A549 (cell line): Measurements from ENCODE around the gene RTEL1. TPM values are rescaled to one million over a fixed set of nuclear protein-coding genes. Genes with fewer than 3 reads are reported as not detected.
A peak's percentile ranks its signal among the peaks of the same experiment; 100 is the strongest.

ENCODE experiments used
- ATAC-seq, 2 experiments: fragments of 200-7000 bp in 1 of 2; fragments of >200 bp in 1 of 2; cut with Nextera tagmentation in 1 of 2; cut with Tn5 transposase in 1 of 2; 3 replicates each; pipeline versions ENCODE4 v1.8.0 to v1.9.1; 2018 to 2020; ENCODE audit warnings: mild to moderate bottlenecking in 1 of 2, moderate library complexity in 1 of 2
- CTCF ChIA-PET: fragments of 300-600 bp; sonication (Branson Sonifier 250); formaldehyde crosslinking; extraction: SDS; loops from one replicate; lab custom pipeline; 2021; ENCODE audit warnings: antibody characterized with exemption, inconsistent platforms; lab: Yijun Ruan, JAX
- POLR2A ChIA-PET: fragments of 350-600 bp; formaldehyde crosslinking; extraction: SDS; loops from one replicate; lab custom pipeline; 2021; ENCODE audit warnings: antibody characterized with exemption, inconsistent platforms; lab: Yijun Ruan, JAX
- DNase-seq, 2 experiments: peaks; one replicate each; pipeline versions ENCODE4 v3.0.0 to v3.0.0-alpha.2; 2011 to 2016; ENCODE audit warnings: low read depth in 1 of 2, low spot score in 1 of 2
- FAIRE-seq: peaks from 2 replicates; lab custom pipeline; 2011; peaks lifted over from hg19 to GRCh38; lab: Jason Lieb, UNC
- H3K27ac ChIP-seq, 2 experiments: fragments of >200 bp; sonication (Bioruptor Twin); formaldehyde crosslinking; 3 replicates each; pipeline ENCODE4 v1.5.1; 2016 to 2017
- H3K4me1 ChIP-seq: fragments of >200 bp; sonication (Bioruptor Twin); formaldehyde crosslinking; 3 replicates; pipeline ENCODE4 v1.6.1; 2016
- H3K4me2 ChIP-seq: fragments of >200 bp; sonication (Bioruptor Twin); formaldehyde crosslinking; 3 replicates; pipeline ENCODE4 v1.6.1; 2016
- H3K4me3 ChIP-seq: fragments of >200 bp; sonication (Bioruptor Twin); formaldehyde crosslinking; 3 replicates; pipeline ENCODE4 v1.5.1; 2016
- H3K9me3 ChIP-seq: fragments of >200 bp; sonication (Bioruptor Twin); formaldehyde crosslinking; 3 replicates; pipeline ENCODE4 v1.6.1; 2016
- ATOH8 ChIP-seq: fragments of 250-450 bp; sonication (Bioruptor Pico); IDR thresholded peaks from 2 replicates; pipeline ENCODE4 v1.5.0; 2020; ENCODE audit warnings: low read depth, mild to moderate bottlenecking, moderate library complexity
- BHLHE40 ChIP-seq: IDR thresholded peaks from 2 replicates; pipeline ENCODE4 v1.6.1; 2012; ENCODE audit warnings: low read depth, low read length, inconsistent platforms
- CBX2 ChIP-seq: fragments of 200-600 bp; sonication (generic); IDR thresholded peaks from 2 replicates; pipeline ENCODE4 v1.6.1; 2016; ENCODE audit warnings: low read depth, mild to moderate bottlenecking, borderline replicate concordance
- CBX8 ChIP-seq: fragments of 200-600 bp; sonication (generic); IDR thresholded peaks from 2 replicates; pipeline ENCODE4 v1.6.1; 2016
- CEBPB ChIP-seq, 2 experiments: fragments of >200 bp in 1 of 2; sonication (Bioruptor Twin) in 1 of 2; formaldehyde crosslinking in 1 of 2; IDR thresholded peaks; 2 replicates each; pipeline ENCODE4 v1.6.1; 2012 to 2016
- EHF ChIP-seq: fragments of 250-450 bp; sonication (Bioruptor Pico); IDR thresholded peaks from 2 replicates; pipeline ENCODE4 v1.5.0; 2020; ENCODE audit warnings: mild to moderate bottlenecking
- EP300 ChIP-seq, 2 experiments: fragments of >200 bp; sonication (Bioruptor Twin); formaldehyde crosslinking; IDR thresholded peaks; 2 replicates in 1 of 2; 3 replicates in 1 of 2; pipeline ENCODE4 v1.6.1; 2016 to 2017
- ESRRA ChIP-seq: fragments of 150-350 bp; IDR thresholded peaks from 2 replicates; pipeline ENCODE4 v1.6.1; 2014; ENCODE audit warnings: mild to moderate bottlenecking, low read length, borderline replicate concordance
- FOSL2 ChIP-seq, 2 experiments: fragments of 450-650 bp in 1 of 2; fragments of >200 bp in 1 of 2; sonication (Bioruptor Twin) in 1 of 2; formaldehyde crosslinking; IDR thresholded peaks; 2 replicates each; pipeline versions ENCODE4 v1.5.0 to v1.6.1; 2016 to 2020; ENCODE audit warnings: mild to moderate bottlenecking in 1 of 2, moderate library complexity in 1 of 2
- FOXS1 ChIP-seq: fragments of 250-450 bp; sonication (Bioruptor Pico); IDR thresholded peaks from 2 replicates; pipeline ENCODE4 v1.5.0; 2020; ENCODE audit warnings: mild to moderate bottlenecking, moderate library complexity
- HDAC2 ChIP-seq: fragments of 200-600 bp; sonication (generic); IDR thresholded peaks from 2 replicates; pipeline ENCODE4 v1.6.1; 2016
- HOXA7 ChIP-seq: fragments of 250-450 bp; sonication (Bioruptor Pico); IDR thresholded peaks from 2 replicates; pipeline ENCODE4 v1.5.0; 2020; ENCODE audit warnings: mild to moderate bottlenecking, moderate library complexity
- KDM1A ChIP-seq: fragments of 200-600 bp; sonication (generic); IDR thresholded peaks from 2 replicates; pipeline ENCODE4 v1.6.1; 2016; ENCODE audit warnings: low read depth, mild to moderate bottlenecking
- MAFK ChIP-seq: fragments of 450-650 bp; IDR thresholded peaks from 2 replicates; pipeline ENCODE4 v1.6.1; 2014; ENCODE audit not compliant: partially characterized antibody
- MAZ ChIP-seq: fragments of 150-350 bp; IDR thresholded peaks from 2 replicates; pipeline ENCODE4 v1.6.1; 2014; ENCODE audit warnings: antibody characterized with exemption, low read depth, low read length, borderline replicate concordance
- MYC ChIP-seq: IDR thresholded peaks from 2 replicates; pipeline ENCODE4 v1.6.1; 2012; ENCODE audit warnings: mild to moderate bottlenecking, inconsistent platforms, low read length, improper control_type of control experiment, borderline replicate concordance
- NPAS2 ChIP-seq: fragments of 250-450 bp; sonication (Bioruptor Pico); IDR thresholded peaks from 2 replicates; pipeline ENCODE4 v1.8.0; 2022; ENCODE audit warnings: mild to moderate bottlenecking, moderate library complexity, borderline replicate concordance
- PHF8 ChIP-seq: fragments of 200-600 bp; sonication (generic); IDR thresholded peaks from 2 replicates; pipeline ENCODE4 v1.6.1; 2016; ENCODE audit warnings: low read depth, mild to moderate bottlenecking, antibody characterized with exemption, moderate library complexity, borderline replicate concordance
- RARB ChIP-seq: fragments of 250-450 bp; sonication (Bioruptor Pico); IDR thresholded peaks from 2 replicates; pipeline ENCODE4 v1.8.0; 2021; ENCODE audit warnings: mild to moderate bottlenecking, moderate library complexity
- RFX5 ChIP-seq: fragments of 450-650 bp; IDR thresholded peaks from 2 replicates; pipeline ENCODE4 v1.7.1; 2014; ENCODE audit warnings: antibody characterized with exemption, mild to moderate bottlenecking, moderate library complexity
- RNF2 ChIP-seq: fragments of 200-600 bp; sonication (generic); IDR thresholded peaks from 2 replicates; pipeline ENCODE4 v1.6.1; 2016; ENCODE audit warnings: low read depth, mild to moderate bottlenecking, antibody characterized with exemption, moderate library complexity, borderline replicate concordance
- TFCP2L1 ChIP-seq: fragments of 250-450 bp; sonication (Bioruptor Pico); IDR thresholded peaks from 2 replicates; pipeline ENCODE4 v1.5.0; 2021; ENCODE audit warnings: mild to moderate bottlenecking
- USF2 ChIP-seq: fragments of 450-650 bp; IDR thresholded peaks from 2 replicates; pipeline ENCODE4 v1.6.1; 2014; ENCODE audit warnings: antibody characterized with exemption
- WGBS: methylation state at CpG from one replicate; pipeline ENCODE4 v1.1.6; 2017; ENCODE audit errors: missing lambda C conversion rate; 5-methylcytosine and 5-hydroxymethylcytosine counted together
- polyA plus RNA-seq, 4 experiments: library from polyadenylated mRNA; depleted of rRNA in 3 of 4; stranded (reverse); fragments of >200 nt; fragmentation: RNase III in 1 of 4; extraction: RNeasy Plus Mini Kit Qiagen cat#74134 plus additional on column Dnase treatment in 1 of 4; gene quantifications; 2 replicates in 3 of 4; 3 replicates in 1 of 4; pipeline ENCODE4 v1.2.3, GENCODE V29; 2011 to 2017
- TF ChIP-seq, protein P1 (sequence below): fragments of >200 bp; sonication (Bioruptor Twin); formaldehyde crosslinking; IDR thresholded peaks from 3 replicates; pipeline ENCODE4 v1.6.1; 2016
- TF ChIP-seq, protein P2 (sequence below): IDR thresholded peaks from 2 replicates; pipeline ENCODE4 v1.6.1; 2012; ENCODE audit warnings: low read depth, borderline replicate concordance

Gene RTEL1
- polyA plus RNA-seq, 2 of the 4 experiments (the other 2 are of a cell fraction), result 11.3 to 12.6 TPM

- TF ChIP-seq MAFK (no peak), RFX5 (no peak)
Observed at GRCh38 chr20:63709149-63709527, 51.0 kb downstream of the RTEL1 start (continued).

DNA sequence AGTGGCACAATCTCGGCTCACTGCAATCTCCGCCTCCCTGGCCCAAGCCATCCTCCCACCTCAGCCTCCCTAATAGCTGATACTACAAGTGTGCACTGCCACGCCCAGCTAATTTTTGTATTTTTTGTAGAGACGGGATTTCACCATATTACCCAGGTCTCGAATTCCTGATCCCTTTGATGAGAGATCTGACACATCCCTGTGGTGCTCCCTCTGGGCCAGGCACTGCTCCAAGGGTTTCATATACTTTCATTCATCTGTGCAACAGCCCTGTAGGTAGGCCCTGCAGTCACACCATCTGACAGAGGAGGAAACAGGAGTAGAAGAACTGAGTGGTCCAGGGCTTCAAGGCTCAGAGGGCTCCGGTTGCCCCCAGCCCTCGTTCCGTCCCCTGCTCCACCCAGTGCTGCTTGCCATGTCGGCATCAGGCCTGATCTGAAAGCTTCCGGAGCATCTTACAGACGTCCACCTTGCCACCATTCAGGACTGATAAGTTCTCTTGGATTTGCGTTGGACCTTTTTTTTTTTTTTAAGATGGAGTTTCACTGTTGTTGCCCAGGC, 53.1 kb downstream of the RTEL1 start:
- POLR2A ChIA-PET, result interaction anchor here (1.1 kb wide), 1 partner anchor 30 kb away, joined by 3 read pairs; no protein-coding TSS in a partner anchor
- ATAC-seq, result no peak
- Histone ChIP-seq H3K4me2 (no peak overlapping the region), H3K27ac (no peak overlapping the region), H3K9me3 (peaks cover 25% of the 10 kb centered on the region), H3K4me1 (peaks cover 17% of the 10 kb centered on the region), H3K4me3 (no peak overlapping the region)
- DNase-seq, result no peak
- FAIRE-seq, result no peak
- 85% methylated on average over 12 of the region's 12 CpGs for WGBS
- no peak for TF ChIP-seq RARB (CRISPR knock-in tag)
- TF ChIP-seq MYC, result no peak
- TF ChIP-seq, all 56 proteins: peak for 0
- CTCF ChIA-PET, result interaction anchor here (0.7 to 1.7 kb wide), 4 partner anchors 10 to 174 kb away, joined by 3 to 4 read pairs (median 4); partner anchors contain the start of gene PTK6

DNA sequence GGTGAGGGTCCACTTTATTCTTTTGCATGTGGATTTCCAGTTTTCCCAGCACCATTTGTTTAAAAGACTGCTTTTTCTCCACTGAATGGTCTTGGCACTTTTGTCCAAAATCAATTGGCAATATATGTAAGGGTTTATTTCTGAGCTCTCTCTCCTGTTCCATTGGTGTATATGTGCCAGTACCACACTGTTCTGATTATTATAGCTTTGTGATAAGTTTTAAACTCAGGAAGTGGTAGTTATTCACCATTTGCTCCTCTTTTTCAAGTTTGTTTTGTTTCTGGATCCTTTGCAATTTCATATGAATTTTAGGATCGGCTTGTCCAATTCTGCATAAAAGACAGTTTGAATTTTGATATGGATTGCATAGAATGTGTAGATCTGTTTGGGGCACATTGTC, 54.1 kb downstream of the RTEL1 start:
- peaks cover 10% of the 10 kb centered on the region; the same call in 1 of the 3 replicates for H3K4me1 ChIP-seq
- DNase-seq (no peak), ATAC-seq (no peak)
- CTCF ChIA-PET, result interaction anchor here (1.4 to 1.7 kb wide), 2 partner anchors 28 to 175 kb away, joined by 4 read pairs; partner anchors contain the start of gene PTK6
- TF ChIP-seq KDM1A (peak; percentile 73; the same call in 1 of the 2 replicates), FOXS1 (CRISPR knock-in tag) (no peak), CBX8 (no peak), FOSL2 (IDR thresholded peaks at IDR 0.05) (no peak), FOSL2 (CRISPR knock-in tag; IDR thresholded peaks at IDR 0.05) (no peak), CBX2 (no peak)
- TF ChIP-seq, all 56 proteins: peak for 1
- H3K27ac ChIP-seq, result no peak overlapping the region
- POLR2A ChIA-PET, result interaction anchor here (1.1 kb wide), 1 partner anchor 29 kb away, joined by 3 read pairs; no protein-coding TSS in a partner anchor
- WGBS, result 97% methylated on average over 1 of the region's 1 CpG
- no peak for FAIRE-seq
- H3K4me2 ChIP-seq, result no peak overlapping the region
- no peak overlapping the region for H3K4me3 ChIP-seq
- peaks cover 25% of the 10 kb centered on the region for H3K9me3 ChIP-seq

DNA sequence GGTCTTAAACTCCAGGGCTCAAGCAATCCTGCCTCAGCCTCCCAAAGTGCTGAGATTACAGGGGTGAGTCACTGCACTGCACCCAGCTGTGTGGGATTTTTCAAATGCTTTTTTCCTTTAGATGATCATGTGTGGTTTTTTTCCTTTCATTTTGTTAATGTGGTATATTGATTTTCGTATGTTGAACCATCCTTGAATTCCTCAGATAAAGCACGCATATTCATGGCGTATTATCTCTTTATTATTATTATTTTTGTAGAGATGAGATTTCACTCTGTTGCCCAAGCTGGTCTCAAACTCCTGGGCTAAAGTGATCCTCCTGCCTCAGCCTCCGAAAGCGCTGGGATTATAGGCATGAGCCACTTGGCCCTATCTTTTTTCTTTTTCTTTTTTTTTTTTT, 56.7 kb downstream of the RTEL1 start:
- DNase-seq (no peak), ATAC-seq (no peak), FAIRE-seq (no peak)
- no peaks in the 10 kb centered on the region for H3K4me1 ChIP-seq
- no peak overlapping the region for H3K27ac ChIP-seq
- ChIA-PET POLR2A (interaction anchor here (0.7 kb wide), 1 partner anchor 8 kb away, joined by 4 read pairs; no protein-coding TSS in a partner anchor), CTCF (no interaction called here)
- 96% methylated on average over 5 of the region's 5 CpGs for WGBS
- TF ChIP-seq HOXA7 (CRISPR knock-in tag) (no peak), TFCP2L1 (CRISPR knock-in tag) (no peak), EHF (CRISPR knock-in tag) (no peak), MAZ (no peak), CEBPB (IDR thresholded peaks at IDR 0.05) (no peak)
- TF ChIP-seq, all 56 proteins: peak for 0
- Histone ChIP-seq H3K4me2 (no peak overlapping the region), H3K9me3 (peaks cover 48% of the 10 kb centered on the region), H3K4me3 (no peak overlapping the region)

DNA sequence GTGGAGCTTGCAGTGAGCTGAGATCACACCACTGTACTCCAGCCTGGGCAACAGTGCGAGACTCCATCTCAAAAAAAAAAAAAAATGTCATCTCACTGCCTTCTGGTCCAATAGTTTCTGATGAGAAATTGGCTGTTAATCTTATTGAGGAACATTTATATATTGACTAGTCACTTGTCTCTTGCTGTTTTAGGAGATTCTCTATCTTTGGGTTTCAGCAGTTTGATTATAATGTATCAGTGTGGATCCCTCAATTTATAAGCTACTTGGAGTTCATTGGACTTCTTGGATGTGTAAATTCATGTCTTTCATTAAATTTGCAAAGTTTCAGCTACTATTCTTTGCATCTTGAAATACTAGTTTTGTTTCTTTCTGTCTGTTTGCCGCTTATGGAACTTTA, 60.9 kb downstream of the RTEL1 start:
- Histone ChIP-seq H3K4me1 (no peaks in the 10 kb centered on the region), H3K4me3 (no peak overlapping the region), H3K9me3 (peaks cover 37% of the 10 kb centered on the region), H3K27ac (no peak overlapping the region), H3K4me2 (no peak overlapping the region)
- DNase-seq (no peak), ATAC-seq (no peak), FAIRE-seq (no peak)
- 96% methylated on average over 2 of the region's 2 CpGs for WGBS
- ChIA-PET CTCF (interaction anchor here (1.0 kb wide), 1 partner anchor 10 kb away, joined by 3 read pairs; no protein-coding TSS in a partner anchor), POLR2A (no interaction called here)
- TF ChIP-seq MYC (no peak), PHF8 (no peak), BHLHE40 (no peak), HDAC2 (no peak), KDM1A (no peak), ATOH8 (CRISPR knock-in tag) (no peak), EP300 (IDR thresholded peaks at IDR 0.05) (no peak), NPAS2 (no peak), USF2 (no peak), RNF2 (no peak), ESRRA (no peak)
- TF ChIP-seq, protein P1, sequence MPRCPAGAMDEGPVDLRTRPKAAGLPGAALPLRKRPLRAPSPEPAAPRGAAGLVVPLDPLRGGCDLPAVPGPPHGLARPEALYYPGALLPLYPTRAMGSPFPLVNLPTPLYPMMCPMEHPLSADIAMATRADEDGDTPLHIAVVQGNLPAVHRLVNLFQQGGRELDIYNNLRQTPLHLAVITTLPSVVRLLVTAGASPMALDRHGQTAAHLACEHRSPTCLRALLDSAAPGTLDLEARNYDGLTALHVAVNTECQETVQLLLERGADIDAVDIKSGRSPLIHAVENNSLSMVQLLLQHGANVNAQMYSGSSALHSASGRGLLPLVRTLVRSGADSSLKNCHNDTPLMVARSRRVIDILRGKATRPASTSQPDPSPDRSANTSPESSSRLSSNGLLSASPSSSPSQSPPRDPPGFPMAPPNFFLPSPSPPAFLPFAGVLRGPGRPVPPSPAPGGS, result no peak
- TF ChIP-seq, protein P2, sequence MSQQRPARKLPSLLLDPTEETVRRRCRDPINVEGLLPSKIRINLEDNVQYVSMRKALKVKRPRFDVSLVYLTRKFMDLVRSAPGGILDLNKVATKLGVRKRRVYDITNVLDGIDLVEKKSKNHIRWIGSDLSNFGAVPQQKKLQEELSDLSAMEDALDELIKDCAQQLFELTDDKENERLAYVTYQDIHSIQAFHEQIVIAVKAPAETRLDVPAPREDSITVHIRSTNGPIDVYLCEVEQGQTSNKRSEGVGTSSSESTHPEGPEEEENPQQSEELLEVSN, result no peak
